HG03060 (cell line): ENCODE measurements around the gene CD86.

Experiments
- ATAC-seq: cut with Tn5 transposase; IDR thresholded peaks from one replicate; pipeline ENCODE4 v1.9.1; 2021; ENCODE audit warnings: low read depth, moderate number of reproducible peaks; ENCODE audit not compliant: unreplicated experiment

Gene CD86

DNA sequence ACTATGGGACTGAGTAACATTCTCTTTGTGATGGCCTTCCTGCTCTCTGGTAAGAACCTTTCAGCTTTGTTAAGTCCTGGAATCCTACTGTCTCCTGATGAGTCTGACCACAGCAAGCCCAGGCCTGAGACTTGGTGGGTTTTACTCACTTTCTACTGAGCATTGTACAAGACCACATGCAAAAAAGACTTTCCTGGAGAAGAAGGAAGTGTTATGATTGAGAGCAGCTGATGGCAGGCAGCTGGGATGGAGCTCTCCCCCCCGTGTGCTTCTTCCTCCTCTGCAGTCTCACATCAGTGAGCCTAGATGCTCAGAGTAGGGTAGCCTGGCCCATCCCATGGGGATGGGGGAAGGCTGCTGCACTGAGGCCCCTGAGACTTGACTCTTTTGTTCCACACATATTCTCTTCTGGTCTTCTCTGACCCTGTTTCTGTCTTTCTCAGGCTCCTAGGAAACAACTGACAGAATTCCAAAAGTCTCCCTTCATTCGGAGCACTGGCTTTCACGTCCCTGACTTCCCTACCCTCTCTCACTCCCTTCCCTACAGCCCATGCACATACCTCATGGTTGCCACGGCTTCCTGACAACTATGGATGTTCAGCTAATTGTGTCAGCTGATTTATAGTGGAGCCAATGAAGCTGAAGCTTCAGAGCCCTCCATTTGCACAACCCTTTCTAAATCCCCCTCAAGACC is 36.6 kb downstream of the CD86 start:
- ATAC-seq: no peak

DNA sequence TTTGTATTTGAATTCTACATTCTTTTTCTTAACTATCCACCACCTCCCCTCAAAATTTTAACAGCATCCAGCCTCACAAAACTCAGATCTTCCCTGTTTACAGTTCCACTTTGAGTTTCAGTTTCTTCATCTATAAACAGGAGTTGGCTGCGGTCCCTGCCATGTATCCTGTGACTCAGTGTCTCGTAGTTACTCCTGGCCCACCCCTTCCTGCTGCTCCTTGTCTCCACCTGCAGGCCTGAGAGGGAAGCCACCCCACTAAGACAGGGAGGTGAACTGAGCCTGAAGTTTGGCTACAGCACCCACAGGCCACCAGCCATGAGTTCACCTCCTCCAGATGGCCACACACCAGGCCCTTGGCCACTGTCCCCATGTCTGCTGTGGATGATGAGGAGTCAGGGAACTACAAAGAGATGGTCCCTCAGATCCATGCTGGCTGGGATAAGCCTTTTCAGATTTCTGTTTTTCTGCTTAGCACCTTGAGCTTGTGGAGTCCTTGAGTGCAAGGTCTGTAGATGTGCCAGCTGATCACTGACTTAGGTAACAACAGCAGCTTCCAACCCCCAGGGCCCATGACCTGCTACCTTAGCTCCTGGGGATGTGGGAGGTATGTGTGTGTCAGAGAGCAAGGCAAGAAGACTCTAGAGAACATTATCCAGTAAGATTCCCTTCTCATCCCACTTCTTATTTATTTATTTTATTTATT is 37.5 kb downstream of the CD86 start:
- no peak for ATAC-seq

DNA sequence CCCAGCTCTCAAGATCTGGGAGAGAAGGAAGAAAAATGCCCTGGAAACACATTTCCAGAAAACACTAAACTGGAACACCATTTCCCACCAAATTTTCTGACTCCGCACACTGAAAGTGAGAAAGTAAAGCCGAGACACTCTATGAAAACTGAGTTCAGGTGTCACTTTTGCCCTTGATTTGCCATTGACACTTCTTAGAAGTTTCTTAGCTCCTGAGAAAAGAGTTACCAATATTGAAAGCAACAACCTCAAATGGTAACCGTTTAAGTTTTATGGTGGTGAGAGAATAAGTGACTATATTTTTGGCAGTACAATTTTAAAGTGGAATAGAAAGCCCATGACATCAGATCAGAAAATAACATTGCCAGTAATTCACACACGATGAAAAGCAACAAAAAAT is 39.0 kb downstream of the CD86 start:
- ATAC-seq: no peak

DNA sequence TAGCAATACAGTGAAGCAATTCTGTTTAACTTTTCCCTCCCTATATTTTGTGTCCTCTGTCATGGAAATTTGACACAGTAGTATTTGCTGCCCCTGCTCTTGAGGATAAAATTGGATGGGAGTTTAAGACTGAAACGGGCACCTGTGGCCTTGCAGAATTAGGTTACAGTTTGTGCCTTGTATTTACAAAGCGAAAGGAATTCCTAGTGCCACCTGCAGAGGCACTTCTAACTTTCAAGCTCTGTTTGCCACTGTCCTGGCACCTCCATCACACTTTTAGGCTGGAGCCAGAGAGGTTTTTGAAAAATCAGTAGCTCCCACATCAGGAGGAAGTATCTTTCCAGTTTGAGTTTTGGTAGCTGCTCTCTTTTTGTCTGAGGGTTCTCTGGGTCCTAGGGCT is 39.5 kb downstream of the CD86 start:
- no peak for ATAC-seq

DNA sequence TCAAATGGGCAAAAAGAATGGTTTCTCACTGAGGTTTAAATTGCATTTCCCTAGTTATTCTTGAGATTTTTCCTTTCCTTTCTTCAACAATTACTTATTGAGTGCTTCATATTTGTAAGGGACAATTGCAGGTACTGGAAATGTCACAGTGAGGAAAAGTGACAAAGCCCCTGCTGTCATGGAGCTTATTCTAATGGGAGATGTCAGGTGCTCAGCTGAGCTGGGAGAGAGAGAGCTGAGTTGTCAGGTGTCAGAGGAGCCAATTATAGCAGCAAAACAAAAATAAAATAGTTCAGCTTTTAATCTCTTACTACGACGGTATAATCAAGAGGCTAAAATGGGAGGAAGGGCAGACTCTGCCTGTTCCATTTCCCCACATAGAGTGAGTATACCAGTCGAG is 42.0 kb downstream of the CD86 start:
- ATAC-seq: no peak

DNA sequence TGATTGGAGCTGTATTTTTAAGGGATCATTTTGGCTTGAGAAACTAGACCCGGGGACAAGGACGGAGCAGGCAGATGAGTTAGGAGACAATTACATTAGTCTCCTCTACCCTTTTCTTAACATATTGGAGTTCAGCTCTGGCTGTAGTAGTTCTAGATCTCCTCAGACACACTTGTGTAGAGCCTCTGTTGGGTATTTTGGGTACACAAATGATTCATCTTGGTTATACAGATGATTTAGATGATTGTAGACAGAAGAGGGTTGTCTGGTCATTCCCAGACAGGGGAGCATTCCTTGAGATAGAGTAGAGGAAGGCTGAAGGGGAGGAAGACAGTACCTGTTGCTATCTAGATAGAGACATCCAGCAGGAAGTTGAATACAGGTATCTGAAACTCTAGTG is 43.4 kb downstream of the CD86 start:
- ATAC-seq: no peak

DNA sequence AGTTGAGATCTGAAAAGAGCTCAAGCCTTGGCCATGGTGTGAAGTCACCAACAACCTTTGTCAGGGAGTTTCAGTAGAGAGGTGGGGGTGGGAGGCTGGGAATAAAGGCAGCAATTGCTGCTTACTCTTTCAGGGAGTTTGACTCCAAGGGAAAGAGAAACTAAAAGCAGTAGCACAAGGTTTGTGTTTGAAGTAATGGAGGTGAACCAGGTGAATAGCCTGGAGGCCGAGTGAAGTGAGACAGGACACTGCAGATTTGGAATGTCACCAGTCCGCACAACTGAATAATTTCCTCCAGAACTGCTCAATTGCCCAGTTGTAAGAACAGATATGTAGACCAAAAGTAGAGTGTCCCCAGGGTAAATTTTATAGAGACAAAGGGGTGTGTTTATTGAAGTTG is 44.1 kb downstream of the CD86 start:
- no peak for ATAC-seq

DNA sequence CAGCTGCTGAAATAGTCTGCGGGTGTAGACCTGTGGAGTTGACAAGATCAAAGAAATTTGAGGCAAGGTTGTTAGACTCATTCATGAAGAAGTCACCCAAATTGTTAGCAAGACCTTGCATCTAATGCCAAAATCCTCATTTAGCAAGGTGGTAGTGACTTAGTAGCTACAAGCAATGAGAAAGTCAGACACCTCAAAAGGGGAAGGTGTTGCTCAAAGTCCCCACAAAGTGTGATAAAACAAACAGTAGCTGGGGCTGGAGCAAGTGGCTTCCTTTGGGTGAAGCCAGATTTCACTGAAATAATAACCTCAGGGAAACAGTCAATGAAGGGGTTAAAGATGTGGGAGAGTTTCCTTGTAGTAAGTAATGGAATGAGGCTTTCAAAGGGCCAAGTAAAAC is 44.9 kb downstream of the CD86 start:
- ATAC-seq: no peak

DNA sequence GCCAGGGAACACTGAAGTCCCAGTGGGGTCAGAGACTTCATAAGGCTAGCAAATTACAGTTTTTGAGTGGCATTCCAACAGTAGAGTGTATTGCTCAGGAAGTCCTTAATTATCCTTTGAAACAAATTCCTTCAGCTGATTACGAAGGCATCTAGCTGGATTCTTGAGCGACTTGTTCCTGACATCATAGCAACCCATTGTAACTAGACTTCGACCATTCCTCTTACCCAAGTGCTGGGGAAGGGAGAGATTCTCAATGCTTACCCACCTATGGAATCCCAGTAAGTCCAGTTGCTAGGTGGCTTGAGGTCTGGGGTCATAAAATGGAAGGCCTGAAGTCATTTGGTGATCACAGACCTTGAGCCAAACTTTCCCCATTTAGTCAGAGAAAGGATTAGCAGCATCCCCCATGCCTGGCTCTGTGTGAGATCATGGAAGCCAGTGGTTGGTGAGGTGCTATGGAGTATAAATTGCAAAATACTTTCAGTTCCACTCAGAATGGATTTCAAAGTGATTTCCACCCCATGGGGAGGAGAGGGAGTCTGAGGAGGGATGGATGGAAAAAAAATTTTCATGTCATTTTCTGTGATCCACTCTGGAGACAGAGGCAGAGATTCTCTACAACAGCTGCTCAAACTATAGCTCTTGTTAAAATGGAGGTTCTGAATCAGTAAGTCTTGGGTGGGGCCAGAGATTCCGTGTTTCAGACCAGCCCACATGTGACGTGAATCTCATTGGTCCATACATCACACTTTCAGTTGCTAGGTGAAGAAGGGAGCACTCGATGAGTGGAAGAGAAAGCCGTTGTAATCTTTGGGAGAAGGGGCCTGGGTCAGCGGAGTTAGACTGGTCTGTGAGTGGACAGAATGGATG is 45.7 kb downstream of the CD86 start:
- ATAC-seq: no peak

DNA sequence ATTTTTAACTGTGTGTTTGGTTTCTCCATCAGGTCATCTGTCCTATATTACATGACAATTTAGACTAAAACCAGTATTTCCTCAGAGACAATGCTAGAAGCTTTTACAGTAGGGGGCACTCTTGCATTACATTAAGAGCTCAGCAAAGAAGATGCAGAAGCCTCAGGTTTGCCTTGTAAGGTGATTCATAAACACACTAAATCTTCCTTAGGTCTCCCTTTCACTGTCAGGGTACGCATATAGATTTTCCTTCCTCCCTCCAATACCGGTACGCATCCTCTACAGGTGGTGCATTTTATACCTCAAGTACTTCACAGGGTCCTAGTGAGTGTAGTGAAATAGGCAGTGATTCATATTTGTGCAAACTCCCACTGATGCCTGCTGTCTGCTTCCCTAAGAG is 46.5 kb downstream of the CD86 start:
- ATAC-seq: peak; percentile 29

DNA sequence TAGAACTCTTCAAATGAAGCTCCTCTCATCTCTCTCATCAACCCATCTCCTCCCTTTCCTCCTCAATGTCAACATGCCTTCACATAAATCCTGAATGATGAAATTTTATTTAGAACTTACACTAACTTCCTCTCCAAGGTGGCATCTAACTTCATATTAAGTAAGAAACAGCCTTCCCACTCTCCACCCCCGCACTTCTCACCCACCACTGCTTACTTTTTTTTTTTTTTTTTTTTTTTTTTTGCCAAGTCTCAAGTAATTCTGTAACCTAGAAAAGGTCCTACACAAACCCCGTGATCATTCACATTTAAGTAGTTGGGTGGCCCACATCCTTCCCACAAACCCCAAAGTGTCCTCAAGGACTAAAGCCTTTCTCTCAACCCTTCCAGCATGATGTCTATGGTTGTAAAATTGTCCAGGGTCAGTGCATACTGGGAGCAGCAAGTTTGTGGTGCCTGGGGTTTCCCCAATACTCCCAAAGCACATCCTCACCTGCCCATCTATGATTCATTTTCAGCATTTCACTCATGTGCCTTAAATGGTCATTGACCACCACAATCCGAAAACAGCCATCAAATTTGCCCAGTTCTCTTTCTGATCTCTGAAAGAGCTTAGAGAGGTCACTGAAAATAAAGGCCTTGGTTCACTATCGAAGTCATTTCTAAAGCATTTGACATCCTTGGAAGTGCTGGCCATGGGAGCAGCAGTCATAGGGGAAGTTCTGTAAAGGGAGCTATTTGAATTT is 47.2 kb downstream of the CD86 start:
- peak; percentile 32 for ATAC-seq

DNA sequence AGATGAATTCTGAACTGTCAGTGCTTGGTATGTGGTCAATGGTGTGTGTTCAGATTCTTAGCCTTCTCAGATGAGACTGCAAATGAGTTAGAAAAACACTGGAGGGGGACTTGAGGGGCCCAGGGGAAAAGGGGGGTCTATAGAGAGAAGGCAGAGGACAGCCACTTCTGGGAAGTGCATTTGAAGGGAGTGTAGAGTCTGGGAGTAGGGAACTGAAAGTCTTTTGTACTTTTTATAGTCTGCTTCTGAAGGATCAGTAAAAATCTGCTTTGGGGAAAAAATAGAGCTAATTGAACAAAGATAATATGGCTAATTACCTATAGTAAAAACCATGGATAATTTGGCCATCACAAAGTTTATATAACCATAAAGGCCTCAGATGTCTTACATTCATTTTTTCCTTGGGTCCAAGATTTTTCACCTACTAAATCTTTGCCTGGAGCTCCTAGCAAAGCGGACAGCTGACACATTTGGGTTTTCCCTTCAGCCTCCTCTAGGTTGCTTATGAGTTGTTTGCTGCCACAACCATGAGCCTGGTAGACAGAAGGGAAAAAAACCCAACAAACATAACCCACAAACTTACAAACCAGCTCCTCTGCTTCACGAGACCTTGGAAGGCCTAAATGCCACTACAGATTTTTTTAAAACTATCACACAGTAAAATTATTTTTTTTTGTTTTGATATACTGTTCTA is 48.8 kb downstream of the CD86 start:
- no peak for ATAC-seq

DNA sequence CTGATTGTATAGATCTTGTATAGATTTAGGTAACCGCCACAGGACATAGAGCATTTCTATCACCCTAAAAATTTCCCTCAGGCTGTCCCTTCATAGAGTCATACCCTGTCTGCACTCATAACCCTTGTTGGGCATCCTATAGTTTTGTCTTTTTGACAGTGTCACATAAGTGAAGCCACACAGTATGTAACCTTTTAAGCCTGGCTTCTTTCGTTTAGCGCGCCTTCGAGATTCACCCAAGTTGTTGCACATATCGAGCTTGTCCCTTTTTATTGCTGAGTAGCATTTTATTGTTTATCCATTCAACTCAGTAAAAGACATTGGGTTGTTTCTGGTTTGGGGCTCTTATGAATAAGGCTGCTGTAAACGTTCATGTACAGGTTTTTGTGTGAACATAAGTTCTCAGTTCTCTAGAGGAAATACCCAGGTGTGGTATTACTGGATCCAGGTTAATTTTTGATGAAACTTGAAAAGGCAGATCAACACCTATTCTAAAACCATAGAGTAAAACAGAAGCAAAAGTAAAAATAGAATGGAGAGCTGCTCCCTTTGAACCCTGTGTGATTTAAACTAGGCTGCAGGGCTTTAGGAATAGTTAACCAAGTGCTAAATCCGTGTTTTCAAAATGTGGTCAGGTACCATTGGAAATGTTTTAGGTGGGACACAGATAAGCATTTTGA is 49.5 kb downstream of the CD86 start:
- no peak for ATAC-seq

DNA sequence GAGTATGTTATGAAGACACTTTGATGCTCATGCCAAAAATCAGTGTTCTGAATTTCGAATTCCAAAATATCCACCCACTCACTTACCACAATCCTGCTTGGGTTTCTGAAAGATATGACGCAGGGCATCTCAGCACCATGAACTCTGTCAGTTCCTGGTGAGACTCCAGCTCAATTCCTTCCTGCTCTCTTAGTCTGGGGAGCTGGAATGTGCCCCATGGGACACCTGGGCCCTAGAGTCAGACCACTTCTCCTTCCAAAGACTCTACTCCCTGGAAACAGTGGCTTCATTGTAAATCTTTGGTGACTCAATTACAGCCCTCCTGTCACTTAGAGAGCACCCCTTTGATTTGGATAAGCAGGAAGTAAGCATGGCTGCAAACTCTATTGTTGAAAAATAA is 50.5 kb downstream of the CD86 start:
- no peak for ATAC-seq

DNA sequence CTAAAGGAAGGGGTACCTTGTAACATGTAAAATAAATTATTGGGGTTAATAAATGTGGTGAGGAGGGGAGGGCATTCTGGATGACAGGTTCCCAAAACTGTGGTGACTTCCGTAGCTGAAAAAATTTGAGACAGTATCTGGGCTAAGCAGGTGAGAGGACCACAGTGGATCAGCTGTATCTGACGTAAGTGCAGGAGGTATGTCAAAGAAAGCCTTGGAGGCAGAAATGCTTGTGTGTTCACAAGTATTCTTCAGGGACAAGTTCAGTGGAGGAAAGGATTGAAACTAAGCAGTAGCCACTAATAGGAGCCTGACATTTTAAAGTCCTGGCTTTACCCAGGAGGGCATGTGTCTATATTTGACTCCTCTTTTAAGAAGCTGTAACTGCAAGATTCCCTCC is 52.0 kb downstream of the CD86 start:
- no peak for ATAC-seq

DNA sequence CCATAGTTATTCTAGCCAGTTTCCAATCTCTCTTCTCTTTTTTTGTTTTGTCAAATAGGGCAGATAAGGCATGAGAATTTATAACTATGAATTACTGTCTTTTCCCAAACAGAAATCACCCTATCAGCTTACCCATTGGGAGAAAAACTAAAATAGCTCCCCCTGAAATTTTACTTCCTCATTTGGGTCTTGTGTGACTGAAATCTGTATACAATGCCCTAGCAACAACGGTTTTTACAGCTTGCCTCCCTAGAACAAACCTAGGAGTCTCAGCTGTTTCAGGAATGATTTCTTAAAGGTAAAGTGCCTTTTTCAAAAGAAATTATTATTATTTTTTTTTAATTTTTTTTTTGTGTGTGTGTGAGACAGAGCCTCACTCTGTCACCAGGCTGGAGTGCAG is 56.8 kb downstream of the CD86 start:
- ATAC-seq: no peak

DNA sequence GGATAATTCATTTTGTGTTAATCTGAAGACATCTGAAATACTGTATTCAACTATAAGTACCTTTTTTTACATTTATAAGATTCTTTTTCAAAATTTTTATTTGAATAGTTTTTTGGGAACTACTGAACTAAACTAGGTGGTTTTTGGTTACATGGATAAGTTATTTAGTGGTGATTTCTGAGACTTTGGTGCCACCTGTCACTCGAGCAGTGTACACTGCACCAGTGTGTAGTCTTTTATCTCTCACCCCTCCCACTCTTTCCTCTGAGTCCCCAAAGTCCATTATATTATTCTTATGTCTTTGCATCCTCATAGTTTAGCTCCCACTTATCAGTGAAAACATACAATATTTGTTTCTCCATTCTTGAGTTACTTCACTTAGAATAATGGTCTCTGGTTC is 57.6 kb downstream of the CD86 start:
- ATAC-seq: no peak

DNA sequence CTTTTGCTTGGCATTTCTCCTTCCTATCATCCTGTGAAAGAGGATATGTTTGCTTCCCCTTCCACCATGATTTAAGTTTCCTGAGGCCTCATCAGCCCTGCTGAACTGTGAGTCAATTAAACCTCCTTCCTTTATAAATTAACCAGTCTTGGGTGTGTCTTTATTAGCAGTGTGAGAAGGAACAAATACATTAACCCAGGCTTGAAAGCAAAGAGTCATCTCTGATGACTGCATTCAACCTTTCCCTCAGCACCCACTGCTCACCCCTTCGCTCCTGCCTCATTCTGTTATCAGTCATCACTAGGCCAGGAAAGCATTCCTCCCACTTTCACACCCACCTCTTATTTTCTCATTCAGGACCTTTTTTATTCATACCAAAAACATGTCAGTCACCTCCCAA is 68.7 kb downstream of the CD86 start:
- ATAC-seq: no peak

DNA sequence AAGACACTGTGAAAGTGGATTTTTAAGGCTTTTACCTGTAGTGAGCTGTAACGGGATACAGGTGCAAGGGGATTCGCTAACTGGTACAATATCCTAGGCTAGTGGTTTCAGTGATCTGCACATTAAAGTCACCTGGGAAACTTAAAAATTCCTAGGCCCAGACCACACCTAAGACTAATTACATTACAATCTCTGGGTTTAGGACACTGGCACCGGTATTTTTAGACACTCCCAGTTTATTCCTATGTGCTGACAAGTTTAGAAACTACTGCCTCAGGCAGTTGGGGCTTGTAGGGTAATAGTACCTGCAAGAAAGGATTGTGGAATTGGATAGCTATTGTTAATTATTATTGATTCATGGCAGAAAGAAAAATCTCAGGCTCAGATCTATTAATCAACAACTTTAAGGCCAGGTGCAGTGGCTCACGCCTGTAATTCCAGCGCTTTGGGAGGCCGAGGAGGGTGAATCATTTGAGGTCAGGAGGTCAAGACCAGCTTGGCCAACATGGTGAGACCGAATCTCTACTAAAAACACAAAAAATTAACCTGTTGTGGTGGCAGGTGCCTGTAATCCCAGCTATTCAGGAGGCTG is 77.9 kb downstream of the CD86 start:
- no peak for ATAC-seq
